Measurements from ENCODE around the gene GIPC3.
A peak's percentile ranks its signal among the peaks of the same experiment; 100 is the strongest.

GIPC3 gene

DNA sequence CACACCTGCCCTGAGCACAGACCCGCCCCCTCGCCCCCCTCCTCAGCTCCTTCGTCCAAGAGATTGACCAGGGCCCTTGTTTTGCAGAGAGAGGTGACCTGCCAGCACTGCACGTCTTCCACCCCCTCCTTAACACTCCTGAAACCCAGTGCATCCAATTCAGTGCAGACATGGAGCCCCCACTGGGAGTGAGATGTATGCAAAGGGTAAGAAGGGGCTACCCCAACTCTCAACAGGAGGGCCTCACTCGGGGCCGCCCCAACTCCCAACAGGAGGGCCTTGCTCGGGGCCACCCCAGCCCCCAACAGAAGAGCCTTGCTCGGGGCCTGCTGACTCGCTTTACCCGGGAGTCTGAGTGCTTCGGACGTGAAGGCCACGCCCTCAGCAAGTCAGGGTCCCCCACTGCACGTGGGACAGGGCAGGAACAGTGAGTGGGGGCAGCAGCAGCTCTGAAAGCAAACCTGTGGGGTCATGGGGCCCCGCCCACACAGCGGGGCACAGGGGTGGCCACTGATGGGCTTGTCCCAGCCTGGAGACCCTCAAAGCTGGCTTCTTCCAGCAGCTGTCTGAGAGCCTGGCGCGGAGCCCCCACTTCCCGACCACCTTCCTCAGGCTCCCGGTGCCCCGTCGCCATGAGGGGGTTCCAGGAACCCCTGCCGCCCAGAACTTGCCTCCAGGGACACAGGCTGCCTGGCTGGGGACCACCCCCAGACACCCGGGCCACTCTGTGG is 35.7 kb downstream of the GIPC3 start:
- TF ChIP-seq, protein P1, sequence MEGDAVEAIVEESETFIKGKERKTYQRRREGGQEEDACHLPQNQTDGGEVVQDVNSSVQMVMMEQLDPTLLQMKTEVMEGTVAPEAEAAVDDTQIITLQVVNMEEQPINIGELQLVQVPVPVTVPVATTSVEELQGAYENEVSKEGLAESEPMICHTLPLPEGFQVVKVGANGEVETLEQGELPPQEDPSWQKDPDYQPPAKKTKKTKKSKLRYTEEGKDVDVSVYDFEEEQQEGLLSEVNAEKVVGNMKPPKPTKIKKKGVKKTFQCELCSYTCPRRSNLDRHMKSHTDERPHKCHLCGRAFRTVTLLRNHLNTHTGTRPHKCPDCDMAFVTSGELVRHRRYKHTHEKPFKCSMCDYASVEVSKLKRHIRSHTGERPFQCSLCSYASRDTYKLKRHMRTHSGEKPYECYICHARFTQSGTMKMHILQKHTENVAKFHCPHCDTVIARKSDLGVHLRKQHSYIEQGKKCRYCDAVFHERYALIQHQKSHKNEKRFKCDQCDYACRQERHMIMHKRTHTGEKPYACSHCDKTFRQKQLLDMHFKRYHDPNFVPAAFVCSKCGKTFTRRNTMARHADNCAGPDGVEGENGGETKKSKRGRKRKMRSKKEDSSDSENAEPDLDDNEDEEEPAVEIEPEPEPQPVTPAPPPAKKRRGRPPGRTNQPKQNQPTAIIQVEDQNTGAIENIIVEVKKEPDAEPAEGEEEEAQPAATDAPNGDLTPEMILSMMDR (IDR thresholded peaks at IDR 0.05; ENCODE audit: control insufficient read depth, extremely low read depth, insufficient read depth) = no peak
- no peak overlapping the region for H3K4me3 ChIP-seq (ENCODE audit: low read depth, low read length)
- DNase-seq (ENCODE audit: low read depth) = no peak

DNA sequence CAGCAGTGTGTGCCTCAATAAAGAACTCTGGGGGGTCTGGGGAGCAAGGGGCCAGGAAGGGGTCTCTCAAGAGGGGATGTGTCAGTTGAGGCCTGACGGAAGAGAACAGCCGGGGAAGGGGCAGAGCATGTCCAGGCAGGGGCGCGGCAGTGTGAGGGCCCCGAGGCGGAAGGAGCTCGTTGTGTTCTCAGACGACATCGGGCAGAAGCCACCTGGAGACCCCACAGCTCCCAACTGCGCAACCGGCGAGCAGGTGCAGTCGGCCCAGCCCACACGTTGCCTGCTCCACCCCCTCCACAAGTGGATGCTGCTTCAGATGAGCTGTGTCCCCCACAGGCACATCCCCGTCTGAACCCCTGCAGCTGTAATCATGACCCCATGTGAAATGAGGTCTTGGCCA is 36.4 kb downstream of the GIPC3 start:
- TF ChIP-seq, protein P1 (IDR thresholded peaks at IDR 0.05; ENCODE audit: control insufficient read depth, extremely low read depth, insufficient read depth) = no peak
- H3K4me3 ChIP-seq (ENCODE audit: low read depth, low read length) = no peak overlapping the region
- no peak for DNase-seq (ENCODE audit: low read depth)

DNA sequence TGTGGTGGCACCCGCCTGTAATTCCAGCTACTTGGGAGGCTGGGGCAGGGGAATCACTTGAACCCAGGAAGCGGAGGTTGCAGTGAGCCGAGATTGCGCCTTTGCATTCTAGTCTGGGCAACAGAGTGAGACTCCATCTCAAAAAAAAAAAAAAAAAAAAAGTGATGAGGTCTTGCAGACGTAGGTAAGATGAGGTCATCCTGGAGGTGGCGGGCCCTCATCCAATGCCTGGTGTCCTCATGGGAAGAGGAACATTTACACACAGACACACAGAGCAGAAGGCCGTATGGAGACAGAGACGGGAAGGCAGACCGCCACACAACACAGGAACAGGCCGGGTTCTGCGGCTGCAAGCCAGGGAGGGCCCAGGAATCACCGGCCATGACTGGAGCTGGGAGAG is 36.9 kb downstream of the GIPC3 start:
- DNase-seq (ENCODE audit: low read depth) = no peak
- TF ChIP-seq, protein P1 (IDR thresholded peaks at IDR 0.05; ENCODE audit: control insufficient read depth, extremely low read depth, insufficient read depth) = no peak
- no peak overlapping the region for H3K4me3 ChIP-seq (ENCODE audit: low read depth, low read length)

DNA sequence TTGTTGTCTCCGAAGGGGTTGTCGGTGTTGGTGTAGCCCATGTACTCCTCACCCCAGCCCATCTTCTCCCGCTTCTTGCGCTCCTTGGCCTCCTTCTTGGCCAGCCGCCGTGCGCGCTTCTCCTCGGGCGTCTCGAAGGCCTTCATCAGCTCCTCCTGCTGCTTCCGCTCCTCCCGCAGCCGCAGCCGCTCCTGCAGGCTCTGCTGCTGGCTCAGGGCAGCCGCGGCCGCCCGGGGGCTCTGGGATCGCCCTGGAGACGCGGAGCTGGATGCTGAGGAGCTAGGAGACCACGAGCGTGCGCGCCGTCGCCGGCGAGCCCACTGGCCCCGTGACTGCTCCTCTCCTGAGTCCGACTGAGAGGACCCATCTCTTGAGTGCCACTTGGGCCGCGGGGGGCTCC is 38.4 kb downstream of the GIPC3 start:
- DNase-seq (ENCODE audit: low read depth) = no peak
- TF ChIP-seq, protein P1 (IDR thresholded peaks at IDR 0.05; ENCODE audit: control insufficient read depth, extremely low read depth, insufficient read depth) = no peak
- no peak overlapping the region for H3K4me3 ChIP-seq (ENCODE audit: low read depth, low read length)

DNA sequence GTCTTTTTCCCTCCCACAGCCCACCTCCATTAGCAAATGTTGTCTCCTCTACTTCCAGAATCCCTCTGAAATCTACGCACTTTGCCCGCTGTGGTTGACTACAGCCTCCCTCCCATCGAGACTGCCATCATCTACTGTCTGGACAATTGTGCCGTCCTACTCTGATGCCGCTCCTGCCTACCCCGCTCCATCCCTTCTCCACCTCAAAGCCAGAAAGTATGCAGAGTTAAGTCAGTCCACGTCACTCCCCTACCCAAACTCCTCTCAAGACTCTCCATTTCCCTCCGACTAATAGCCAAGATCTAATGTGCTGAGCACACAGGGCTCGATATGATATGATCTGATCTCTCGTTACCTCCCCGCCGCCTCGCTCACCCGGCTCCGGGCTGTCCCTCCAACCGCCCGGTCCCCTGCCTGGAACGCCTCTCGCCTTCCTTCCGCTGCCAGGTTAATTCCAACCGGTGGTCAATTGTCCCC is 40.8 kb downstream of the GIPC3 start:
- no peak for DNase-seq (ENCODE audit: low read depth)
- TF ChIP-seq, protein P1 (IDR thresholded peaks at IDR 0.05; ENCODE audit: control insufficient read depth, extremely low read depth, insufficient read depth) = no peak
- H3K4me3 ChIP-seq (ENCODE audit: low read depth, low read length) = peak overlapping the region; percentile 100

DNA sequence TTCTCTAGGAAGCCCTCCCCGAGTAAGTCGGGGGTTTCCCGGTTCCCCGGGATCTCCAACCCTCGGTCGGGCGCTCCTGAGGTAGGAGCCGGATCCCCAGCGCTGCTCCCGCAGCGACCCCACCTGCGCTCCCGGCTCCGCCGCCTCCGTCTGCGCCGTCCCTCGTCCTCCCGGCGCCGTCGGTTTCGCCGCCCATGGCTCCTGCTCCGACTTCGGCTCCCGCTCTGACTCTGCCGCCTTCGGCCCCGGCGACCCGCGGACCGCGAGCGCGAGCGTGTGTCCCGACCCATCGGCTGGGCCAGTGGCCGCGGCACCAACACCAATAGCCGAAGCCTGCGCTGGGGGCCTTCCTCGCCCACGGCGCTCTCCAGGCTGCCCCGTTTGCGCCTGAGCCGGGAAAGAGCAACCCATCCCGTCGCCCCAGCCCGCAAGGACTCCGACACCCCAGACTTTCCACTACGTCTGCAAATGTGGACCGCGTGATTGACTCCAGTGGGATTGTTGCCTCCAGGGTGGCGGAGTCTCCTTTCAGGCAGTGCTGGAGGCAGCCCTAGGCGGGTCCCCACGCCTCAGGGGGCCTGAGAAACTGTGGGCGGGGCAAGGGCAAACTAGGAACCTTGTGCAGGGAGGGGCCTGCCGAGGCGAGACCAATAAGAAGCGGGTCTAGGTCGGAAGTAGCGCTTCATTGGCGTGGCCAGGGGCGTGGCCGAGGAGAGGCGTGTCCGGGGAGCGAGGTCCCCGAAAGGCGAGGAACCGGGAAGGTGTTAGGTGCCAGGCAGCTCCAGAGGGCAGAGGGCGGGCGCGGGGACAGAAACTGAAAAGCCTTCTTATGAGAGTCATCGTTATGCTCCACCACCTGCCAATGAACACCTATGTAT is 41.4 kb downstream of the GIPC3 start, which contains the start of gene CACTIN:
TSS of gene CACTIN (minus strand) at position 318 of the 878 bp plus-strand sequence. CDS start at position 290, 28 bp downstream.
- TF ChIP-seq, protein P1 (IDR thresholded peaks at IDR 0.05; ENCODE audit: control insufficient read depth, extremely low read depth, insufficient read depth) = no peak

More for the DNA sequence above, 41.4 kb downstream of the GIPC3 start, which contains the start of gene CACTIN:
- peak; percentile 92 for DNase-seq (ENCODE audit: low read depth)
- peak within 1 kb of the TSS; percentile 100 for H3K4me3 ChIP-seq (ENCODE audit: low read depth, low read length)
